Neural progenitor cell (in vitro differentiated cells): ENCODE results near the gene MS4A18. TPM values are rescaled to one million over a fixed set of nuclear protein-coding genes. Genes with fewer than 3 reads are reported as not detected.

Source experiments
- DNase-seq: peaks from one replicate; pipeline ENCODE4 v3.0.0-alpha.2; 2016; ENCODE audit warnings: low spot score
- H2AFZ ChIP-seq: fragments of 200-600 bp; sonication (generic); replicated peaks from 2 replicates; pipeline ENCODE4 v1.6.1; 2016; ENCODE audit warnings: antibody characterized with exemption
- H3F3A ChIP-seq: fragments of 200-600 bp; sonication (generic); 2 replicates; pipeline ENCODE4 v1.6.1; 2016; ENCODE audit warnings: antibody characterized with exemption, low read depth
- H3K27ac ChIP-seq: fragments of 200-600 bp; sonication (generic); 2 replicates; pipeline ENCODE4 v1.5.1; 2016; ENCODE audit warnings: mild to moderate bottlenecking
- H3K27me3 ChIP-seq: fragments of 200-600 bp; sonication (generic); 2 replicates; pipeline ENCODE4 v1.6.1; 2016; ENCODE audit warnings: mild to moderate bottlenecking, moderate library complexity
- H3K36me3 ChIP-seq: fragments of 200-600 bp; sonication (generic); 2 replicates; pipeline ENCODE4 v1.5.1; 2016
- H3K4me1 ChIP-seq: fragments of 200-600 bp; sonication (generic); 2 replicates; pipeline ENCODE4 v1.6.1; 2016; ENCODE audit warnings: mixed run types
- H3K4me2 ChIP-seq: fragments of 200-600 bp; sonication (generic); 2 replicates; pipeline ENCODE4 v1.6.1; 2016
- H3K4me3 ChIP-seq: fragments of 200-600 bp; sonication (generic); 2 replicates; pipeline ENCODE4 v1.5.1; 2016
- H3K79me2 ChIP-seq: fragments of 200-600 bp; sonication (generic); 2 replicates; pipeline ENCODE4 v1.6.1; 2016; ENCODE audit warnings: low read depth
- H3K9ac ChIP-seq: fragments of 200-600 bp; sonication (generic); 2 replicates; pipeline ENCODE4 v1.6.1; 2016
- H3K9me3 ChIP-seq: fragments of 200-600 bp; sonication (generic); 2 replicates; pipeline ENCODE4 v1.5.1; 2016; ENCODE audit warnings: low read depth
- H4K20me1 ChIP-seq: fragments of 200-600 bp; sonication (generic); 2 replicates; pipeline ENCODE4 v1.6.1; 2016; ENCODE audit warnings: low read depth
- H3K27ac Mint-ChIP-seq: 3 replicates; pipeline ENCODE4 v1.8.0; 2021; ENCODE audit warnings: mixed read lengths
- H3K27me3 Mint-ChIP-seq: 2 replicates; pipeline ENCODE4 v1.8.0; 2022; ENCODE audit warnings: low read depth, mild to moderate bottlenecking, inconsistent platforms, moderate library complexity, mixed read lengths; ENCODE audit not compliant: insufficient read depth
- H3K36me3 Mint-ChIP-seq: 3 replicates; pipeline ENCODE4 v1.8.0; 2021; ENCODE audit warnings: mixed read lengths
- H3K4me1 Mint-ChIP-seq: 3 replicates; pipeline ENCODE4 v1.8.0; 2021; ENCODE audit warnings: mixed read lengths
- H3K4me3 Mint-ChIP-seq: 3 replicates; pipeline ENCODE4 v1.8.0; 2021; ENCODE audit warnings: mild to moderate bottlenecking, moderate library complexity, mixed read lengths
- H3K9me3 Mint-ChIP-seq: 3 replicates; pipeline ENCODE4 v1.8.0; 2020; ENCODE audit warnings: mixed read lengths
- EZH2 ChIP-seq: fragments of 200-600 bp; sonication (generic); IDR thresholded peaks from 2 replicates; pipeline ENCODE4 v1.6.1; 2017; ENCODE audit warnings: antibody characterized with exemption, mild to moderate bottlenecking, moderate library complexity
- EZH2phosphoT487 ChIP-seq: fragments of 200-600 bp; sonication (generic); IDR thresholded peaks from 2 replicates; pipeline ENCODE4 v1.6.1; 2017; ENCODE audit warnings: antibody characterized with exemption
- total RNA-seq: library from RNA; depleted of rRNA; stranded (reverse); fragments of >200 nt; gene quantifications from 2 replicates; pipeline ENCODE4 v1.2.3, GENCODE V29; 2015; ENCODE audit warnings: low replicate concordance
- TF ChIP-seq, protein P1 (sequence below): fragments of 200-600 bp; sonication (generic); IDR thresholded peaks from 2 replicates; pipeline ENCODE4 v1.5.1; 2017; ENCODE audit warnings: antibody characterized with exemption, mild to moderate bottlenecking

The MS4A18 gene
- total RNA-seq, 1 donor from 2014 or later, result not detected

DNA sequence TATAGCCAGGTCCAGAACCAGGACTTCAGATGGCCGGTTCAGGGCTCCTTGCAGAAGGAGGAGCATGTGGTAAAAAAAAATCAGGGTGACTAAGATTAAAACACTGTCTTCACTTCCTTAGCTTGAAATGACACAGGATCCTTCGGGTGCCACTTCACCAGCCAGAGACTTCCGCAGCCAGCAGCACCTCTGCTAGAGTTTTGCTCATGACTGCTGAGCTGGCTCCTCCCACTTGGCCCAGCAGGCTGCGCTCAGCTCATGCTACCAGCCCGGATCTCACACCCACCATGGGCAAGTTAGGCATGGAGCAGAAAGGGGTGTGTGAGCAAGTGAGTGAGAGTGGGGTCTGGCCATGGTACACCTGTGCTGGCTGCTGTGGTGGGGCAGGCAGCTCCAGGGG lies 6.6 kb upstream of the MS4A18 start:
- Mint-ChIP-seq H3K4me1 (peaks cover 6% of the 10 kb centered on the region), H3K4me3 (no peak overlapping the region), H3K9me3 (peaks cover 4% of the 10 kb centered on the region), H3K36me3 (no peaks in the 10 kb centered on the region), H3K27ac (no peak overlapping the region), H3K27me3 (peaks cover 11% of the 10 kb centered on the region)
- Histone ChIP-seq H3K4me3 (no peak overlapping the region), H3K36me3 (no peaks in the 10 kb centered on the region), H3K27ac (no peak overlapping the region), H3K4me1 (no peaks in the 10 kb centered on the region), H3F3A (no peaks in the 10 kb centered on the region), H2AFZ (no peak overlapping the region), H3K79me2 (no peaks in the 10 kb centered on the region), H3K4me2 (no peak overlapping the region), H3K9ac (no peak overlapping the region), H3K27me3 (no peaks in the 10 kb centered on the region), H3K9me3 (no peaks in the 10 kb centered on the region), H4K20me1 (no peaks in the 10 kb centered on the region)
- DNase-seq, result no peak
- TF ChIP-seq EZH2phosphoT487 (no peak), EZH2 (no peak)
- TF ChIP-seq, protein P1, sequence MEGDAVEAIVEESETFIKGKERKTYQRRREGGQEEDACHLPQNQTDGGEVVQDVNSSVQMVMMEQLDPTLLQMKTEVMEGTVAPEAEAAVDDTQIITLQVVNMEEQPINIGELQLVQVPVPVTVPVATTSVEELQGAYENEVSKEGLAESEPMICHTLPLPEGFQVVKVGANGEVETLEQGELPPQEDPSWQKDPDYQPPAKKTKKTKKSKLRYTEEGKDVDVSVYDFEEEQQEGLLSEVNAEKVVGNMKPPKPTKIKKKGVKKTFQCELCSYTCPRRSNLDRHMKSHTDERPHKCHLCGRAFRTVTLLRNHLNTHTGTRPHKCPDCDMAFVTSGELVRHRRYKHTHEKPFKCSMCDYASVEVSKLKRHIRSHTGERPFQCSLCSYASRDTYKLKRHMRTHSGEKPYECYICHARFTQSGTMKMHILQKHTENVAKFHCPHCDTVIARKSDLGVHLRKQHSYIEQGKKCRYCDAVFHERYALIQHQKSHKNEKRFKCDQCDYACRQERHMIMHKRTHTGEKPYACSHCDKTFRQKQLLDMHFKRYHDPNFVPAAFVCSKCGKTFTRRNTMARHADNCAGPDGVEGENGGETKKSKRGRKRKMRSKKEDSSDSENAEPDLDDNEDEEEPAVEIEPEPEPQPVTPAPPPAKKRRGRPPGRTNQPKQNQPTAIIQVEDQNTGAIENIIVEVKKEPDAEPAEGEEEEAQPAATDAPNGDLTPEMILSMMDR, result no peak

DNA sequence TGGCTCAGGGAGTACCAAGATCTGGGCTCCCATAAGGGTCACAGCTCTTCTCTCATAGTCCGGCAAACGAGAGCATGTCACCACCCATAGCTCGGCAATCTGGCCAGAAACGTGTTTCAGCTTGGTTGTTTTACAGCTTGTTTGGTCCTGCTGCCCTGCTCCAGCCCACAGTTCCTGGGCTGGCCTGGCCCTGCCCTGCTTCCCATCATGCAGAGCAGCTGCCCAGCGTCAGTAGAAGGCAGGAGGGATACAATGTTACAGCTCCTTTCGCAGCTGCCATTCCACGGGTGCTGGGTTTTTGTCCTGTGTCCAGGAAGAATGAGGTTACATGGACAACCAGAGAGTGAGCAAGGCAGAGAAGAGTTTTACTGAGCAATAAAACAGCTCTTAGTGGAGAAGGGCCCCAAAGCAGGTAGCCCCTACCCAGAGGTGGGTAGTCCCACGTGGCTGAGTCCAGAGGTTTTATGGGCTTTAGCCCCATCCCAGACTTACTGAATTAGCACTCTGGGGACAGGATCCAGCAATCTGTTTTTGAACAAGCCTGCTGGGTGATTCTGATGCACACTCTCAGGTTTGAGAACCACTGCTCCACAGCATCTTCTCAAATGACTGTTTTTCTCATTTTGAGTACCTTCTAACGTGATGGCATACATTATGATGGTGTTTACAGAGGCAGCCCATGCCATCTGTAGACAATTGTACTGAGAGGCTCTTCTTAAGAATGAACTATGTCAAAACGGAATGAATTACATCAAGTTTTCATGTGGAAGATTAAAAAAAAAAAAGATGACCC lies 5.8 kb upstream of the MS4A18 start:
- Histone ChIP-seq H3K27ac (no peak overlapping the region), H2AFZ (no peak overlapping the region), H3K4me1 (no peaks in the 10 kb centered on the region), H3K4me2 (no peak overlapping the region), H3K4me3 (no peak overlapping the region), H3K9me3 (no peaks in the 10 kb centered on the region), H3K9ac (no peak overlapping the region), H3K27me3 (no peaks in the 10 kb centered on the region), H3K79me2 (no peaks in the 10 kb centered on the region), H4K20me1 (no peaks in the 10 kb centered on the region), H3F3A (no peaks in the 10 kb centered on the region), H3K36me3 (no peaks in the 10 kb centered on the region)
- Mint-ChIP-seq H3K27ac (no peak overlapping the region), H3K27me3 (peaks cover 11% of the 10 kb centered on the region), H3K9me3 (peaks cover 4% of the 10 kb centered on the region), H3K4me1 (peaks cover 6% of the 10 kb centered on the region), H3K36me3 (no peaks in the 10 kb centered on the region), H3K4me3 (no peak overlapping the region)
- DNase-seq, result no peak
- TF ChIP-seq, protein P1, result no peak
- TF ChIP-seq EZH2 (no peak), EZH2phosphoT487 (no peak)

DNA sequence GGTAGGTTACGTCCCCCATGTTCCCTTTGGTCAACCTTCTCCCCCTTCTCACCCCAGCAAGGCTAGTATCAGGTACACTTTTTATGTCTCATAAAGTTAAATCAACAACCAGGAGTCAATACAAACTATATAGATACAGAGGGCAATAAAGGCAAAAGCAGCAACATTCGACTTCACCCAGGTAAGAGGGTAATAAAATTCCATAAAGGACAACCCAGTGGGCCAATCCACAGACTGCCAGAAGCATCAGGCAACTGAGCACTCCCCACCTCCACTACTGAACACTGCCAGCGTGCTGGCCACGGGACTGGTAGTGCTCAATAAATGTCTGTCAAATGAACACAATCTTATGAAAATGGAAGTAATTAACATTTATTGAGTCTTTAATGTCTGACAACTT lies 5.1 kb upstream of the MS4A18 start:
- no peaks in the 10 kb centered on the region for H3K36me3 Mint-ChIP-seq
- H3K4me3 Mint-ChIP-seq, result no peak overlapping the region
- no peak overlapping the region for H3K9ac ChIP-seq
- peaks cover 5% of the 10 kb centered on the region for H3K4me1 Mint-ChIP-seq
- H3K27ac ChIP-seq, result no peak overlapping the region
- no peaks in the 10 kb centered on the region for H3K79me2 ChIP-seq
- H3K27ac Mint-ChIP-seq, result no peak overlapping the region
- no peak overlapping the region for H2AFZ ChIP-seq
- no peaks in the 10 kb centered on the region for H3K36me3 ChIP-seq
- H3K9me3 ChIP-seq, result no peaks in the 10 kb centered on the region
- TF ChIP-seq EZH2, result no peak
- no peak for TF ChIP-seq EZH2phosphoT487
- TF ChIP-seq, protein P1, result no peak
- DNase-seq, result no peak
- H3K27me3 Mint-ChIP-seq, result peaks cover 10% of the 10 kb centered on the region
- no peaks in the 10 kb centered on the region for H3K4me1 ChIP-seq
- H3K4me2 ChIP-seq, result no peak overlapping the region
- no peaks in the 10 kb centered on the region for H3K27me3 ChIP-seq
- H4K20me1 ChIP-seq, result no peaks in the 10 kb centered on the region
- H3F3A ChIP-seq, result no peaks in the 10 kb centered on the region
- no peak overlapping the region for H3K4me3 ChIP-seq
- peaks cover 4% of the 10 kb centered on the region for H3K9me3 Mint-ChIP-seq
